ENCODE data around the gene LAMA1.

Gene LAMA1

GRCh38 chr18:7048081-7048480, 69.5 kb downstream of the LAMA1 start:
- DNase-seq, result no peak
- Histone ChIP-seq H3K9me3 (ENCODE audit: insufficient read depth, low read depth, low read length) (no peaks in the 10 kb centered on the region), H3K4me3 (ENCODE audit: low read depth, low read length) (no peak overlapping the region), H3K18ac (ENCODE audit: low read length) (no peak overlapping the region), H3K36me3 (ENCODE audit: control insufficient read depth in 1 of 2, insufficient read depth in 2 of 2, low read length in 2 of 2) (peaks cover 6 to 16% of the 10 kb centered on the region in 2 experiments), H3K23ac (ENCODE audit: low read length) (no peak overlapping the region), H3K79me1 (ENCODE audit: low read length) (no peaks in the 10 kb centered on the region), H3K14ac (ENCODE audit: low read length) (no peak overlapping the region), H3K27ac (ENCODE audit: low read depth, low read length) (no peak overlapping the region), H3K79me2 (ENCODE audit: control insufficient read depth, insufficient read depth, low read length, poor library complexity) (no peaks in the 10 kb centered on the region), H2BK12ac (ENCODE audit: low read length) (no peak overlapping the region), H2AFZ (ENCODE audit: insufficient read depth, low read length, poor library complexity) (no peak overlapping the region), H3K4ac (ENCODE audit: low read depth, low read length) (no peak overlapping the region), H4K91ac (ENCODE audit: low read depth, low read length) (no peak overlapping the region), H3K4me2 (ENCODE audit: low read length) (no peak overlapping the region), H2BK5ac (ENCODE audit: low read depth, low read length, poor library complexity) (no peak overlapping the region), H4K12ac (ENCODE audit: low read depth, low read length) (no peak overlapping the region), H3K9ac (ENCODE audit: low read length) (no peak overlapping the region), H2BK120ac (ENCODE audit: insufficient read depth, low read length, poor library complexity) (no peak overlapping the region), H3K27me3 (ENCODE audit: insufficient read depth, low read length) (no peaks in the 10 kb centered on the region), H2AK5ac (ENCODE audit: low read length) (no peak overlapping the region), H3K4me1 (ENCODE audit: control insufficient read depth in 1 of 2, insufficient read depth in 2 of 2, low read length in 2 of 2) (no peaks in the 10 kb centered on the region), H4K8ac (ENCODE audit: low read depth, low read length) (no peak overlapping the region)
- WGBS (ENCODE audit: extremely low coverage, insufficient coverage, insufficient read length), result no CpG with 5 or more reads among the region's 7 CpGs

- H4K12ac ChIP-seq (ENCODE audit: low read depth, low read length), result no peak overlapping the region
- no peak overlapping the region for H2AK5ac ChIP-seq (ENCODE audit: low read length)
- H3K23ac ChIP-seq (ENCODE audit: low read length), result no peak overlapping the region
- H3K9ac ChIP-seq (ENCODE audit: low read length), result no peak overlapping the region
- H2BK120ac ChIP-seq (ENCODE audit: insufficient read depth, low read length, poor library complexity), result no peak overlapping the region
- no peak for DNase-seq
- no peak overlapping the region for H3K18ac ChIP-seq (ENCODE audit: low read length)
- H3K4ac ChIP-seq (ENCODE audit: low read depth, low read length), result no peak overlapping the region
- H3K36me3 ChIP-seq (ENCODE audit: control insufficient read depth in 1 of 2, insufficient read depth in 2 of 2, low read length in 2 of 2), result peaks cover 8 to 16% of the 10 kb centered on the region in 2 experiments
- no peak overlapping the region for H3K4me2 ChIP-seq (ENCODE audit: low read length)
- H2BK12ac ChIP-seq (ENCODE audit: low read length), result no peak overlapping the region
- H3K4me3 ChIP-seq (ENCODE audit: low read depth, low read length), result no peak overlapping the region
- no peaks in the 10 kb centered on the region for H3K27me3 ChIP-seq (ENCODE audit: insufficient read depth, low read length)
- H2AFZ ChIP-seq (ENCODE audit: insufficient read depth, low read length, poor library complexity), result no peak overlapping the region
- WGBS (ENCODE audit: extremely low coverage, insufficient coverage, insufficient read length), result no CpG with 5 or more reads among the region's 1 CpG
- H2BK5ac ChIP-seq (ENCODE audit: low read depth, low read length, poor library complexity), result no peak overlapping the region
- no peak overlapping the region for H4K8ac ChIP-seq (ENCODE audit: low read depth, low read length)
- H3K4me1 ChIP-seq (ENCODE audit: control insufficient read depth in 1 of 2, insufficient read depth in 2 of 2, low read length in 2 of 2), result no peaks in the 10 kb centered on the region
- H3K14ac ChIP-seq (ENCODE audit: low read length), result no peak overlapping the region
- H4K91ac ChIP-seq (ENCODE audit: low read depth, low read length), result no peak overlapping the region
- H3K27ac ChIP-seq (ENCODE audit: low read depth, low read length), result no peak overlapping the region
- H3K9me3 ChIP-seq (ENCODE audit: insufficient read depth, low read depth, low read length), result no peaks in the 10 kb centered on the region
- no peaks in the 10 kb centered on the region for H3K79me2 ChIP-seq (ENCODE audit: control insufficient read depth, insufficient read depth, low read length, poor library complexity)
- H3K79me1 ChIP-seq (ENCODE audit: low read length), result no peaks in the 10 kb centered on the region
Observed at GRCh38 chr18:7047336-7047735, 70.3 kb downstream of the LAMA1 start.

DNA sequence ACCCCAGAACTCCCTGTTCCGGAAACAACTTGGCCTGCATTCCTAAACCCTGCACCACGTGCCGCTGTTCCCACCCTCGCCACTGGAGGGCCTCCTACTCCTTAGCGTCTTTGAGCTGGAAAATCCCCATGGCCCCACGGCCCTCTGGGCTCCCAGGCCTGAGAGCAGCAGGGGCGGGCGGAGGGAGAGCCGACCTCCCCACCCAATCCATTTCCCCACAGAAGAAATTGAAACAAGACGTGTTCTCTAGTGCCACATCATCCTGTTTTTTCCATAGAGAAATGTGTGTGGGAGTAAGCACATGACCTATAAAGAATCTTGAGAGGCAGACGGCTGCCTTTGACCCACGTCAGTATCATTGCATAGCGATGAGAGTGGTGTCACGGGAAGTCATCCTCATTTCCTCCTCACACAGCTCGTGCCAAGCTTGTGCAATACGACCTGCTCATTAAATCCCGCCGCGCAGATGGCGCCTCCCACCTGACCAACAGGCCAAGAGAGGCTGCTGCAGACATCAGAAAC, 79.2 kb downstream of the LAMA1 start:
- Histone ChIP-seq H4K12ac (ENCODE audit: low read depth, low read length) (no peak overlapping the region), H4K8ac (ENCODE audit: low read depth, low read length) (peak overlapping the region; percentile 57), H2BK120ac (ENCODE audit: insufficient read depth, low read length, poor library complexity) (peak overlapping the region; percentile 39), H2AFZ (ENCODE audit: insufficient read depth, low read length, poor library complexity) (no peak overlapping the region), H3K4me3 (ENCODE audit: low read depth, low read length) (no peak overlapping the region), H3K9ac (ENCODE audit: low read length) (no peak overlapping the region), H2BK5ac (ENCODE audit: low read depth, low read length, poor library complexity) (no peak overlapping the region), H3K9me3 (ENCODE audit: insufficient read depth, low read depth, low read length) (no peaks in the 10 kb centered on the region), H3K4ac (ENCODE audit: low read depth, low read length) (no peak overlapping the region), H3K18ac (ENCODE audit: low read length) (no peak overlapping the region), H3K79me1 (ENCODE audit: low read length) (peaks cover 9% of the 10 kb centered on the region), H4K91ac (ENCODE audit: low read depth, low read length) (peak overlapping the region; percentile 74), H3K27ac (ENCODE audit: low read depth, low read length) (no peak overlapping the region), H3K23ac (ENCODE audit: low read length) (no peak overlapping the region), H3K4me2 (ENCODE audit: low read length) (peak overlapping the region; percentile 30), H3K4me1 (ENCODE audit: control insufficient read depth in 1 of 2, insufficient read depth in 2 of 2, low read length in 2 of 2) (peaks cover 8 to 13% of the 10 kb centered on the region in 2 experiments), H2BK12ac (ENCODE audit: low read length) (peak overlapping the region; percentile 15), H2AK5ac (ENCODE audit: low read length) (no peak overlapping the region), H3K14ac (ENCODE audit: low read length) (no peak overlapping the region), H3K36me3 (ENCODE audit: control insufficient read depth in 1 of 2, insufficient read depth in 2 of 2, low read length in 2 of 2) (peaks cover 7 to 10% of the 10 kb centered on the region in 2 experiments), H3K79me2 (ENCODE audit: control insufficient read depth, insufficient read depth, low read length, poor library complexity) (no peaks in the 10 kb centered on the region), H3K27me3 (ENCODE audit: insufficient read depth, low read length) (no peaks in the 10 kb centered on the region)
- peak; percentile 85 to 90 for DNase-seq
- whole genome bisulfite sequencing (ENCODE audit: extremely low coverage, insufficient coverage, insufficient read length), result no CpG with 5 or more reads among the region's 20 CpGs

- WGBS (ENCODE audit: extremely low coverage, insufficient coverage, insufficient read length), result no CpG with 5 or more reads among the region's 11 CpGs
- H4K8ac ChIP-seq (ENCODE audit: low read depth, low read length), result no peak overlapping the region
- H2BK5ac ChIP-seq (ENCODE audit: low read depth, low read length, poor library complexity), result no peak overlapping the region
- no peaks in the 10 kb centered on the region for H3K79me2 ChIP-seq (ENCODE audit: control insufficient read depth, insufficient read depth, low read length, poor library complexity)
- H3K4ac ChIP-seq (ENCODE audit: low read depth, low read length), result no peak overlapping the region
- no peak overlapping the region for H3K4me3 ChIP-seq (ENCODE audit: low read depth, low read length)
- no peak overlapping the region for H2AFZ ChIP-seq (ENCODE audit: insufficient read depth, low read length, poor library complexity)
- H3K27ac ChIP-seq (ENCODE audit: low read depth, low read length), result no peak overlapping the region
- H2BK120ac ChIP-seq (ENCODE audit: insufficient read depth, low read length, poor library complexity), result no peak overlapping the region
- no peak overlapping the region for H3K9ac ChIP-seq (ENCODE audit: low read length)
- no peaks in the 10 kb centered on the region for H3K27me3 ChIP-seq (ENCODE audit: insufficient read depth, low read length)
- H3K4me2 ChIP-seq (ENCODE audit: low read length), result no peak overlapping the region
- H3K14ac ChIP-seq (ENCODE audit: low read length), result no peak overlapping the region
- H3K79me1 ChIP-seq (ENCODE audit: low read length), result peaks cover 9% of the 10 kb centered on the region
- H2BK12ac ChIP-seq (ENCODE audit: low read length), result no peak overlapping the region
- no peak overlapping the region for H4K12ac ChIP-seq (ENCODE audit: low read depth, low read length)
- H3K18ac ChIP-seq (ENCODE audit: low read length), result no peak overlapping the region
- H2AK5ac ChIP-seq (ENCODE audit: low read length), result no peak overlapping the region
- DNase-seq, result no peak
- peak overlapping the region; percentile 31 for H4K91ac ChIP-seq (ENCODE audit: low read depth, low read length)
- peaks cover 8 to 13% of the 10 kb centered on the region in 2 experiments for H3K4me1 ChIP-seq (ENCODE audit: control insufficient read depth in 1 of 2, insufficient read depth in 2 of 2, low read length in 2 of 2)
- no peak overlapping the region for H3K23ac ChIP-seq (ENCODE audit: low read length)
- no peaks in the 10 kb centered on the region for H3K9me3 ChIP-seq (ENCODE audit: insufficient read depth, low read depth, low read length)
- H3K36me3 ChIP-seq (ENCODE audit: control insufficient read depth in 1 of 2, insufficient read depth in 2 of 2, low read length in 2 of 2), result peaks cover 10 to 13% of the 10 kb centered on the region in 2 experiments
Observed at GRCh38 chr18:7037470-7037869, 80.1 kb downstream of the LAMA1 start.

All from trophoblast cell (in vitro differentiated cells and primary cell).